NCI-H146 treated with DMSO at 0.1 percent for 48 hours (cell line): ENCODE results near the gene LBR.
A peak's percentile ranks its signal among the peaks of the same experiment; 100 is the strongest.

Experiments used
- DNase-seq: peaks from one replicate; lab custom pipeline; 2025; ENCODE audit not compliant: unreplicated experiment; lab: John Stamatoyannopoulos, UW

LBR gene

GRCh38 chr1:225464851-225465792 is 37.3 kb upstream of the LBR start:
- DNase-seq, result peak; percentile 54

- DNase-seq, result peak; percentile 83
These were observed 35.1 kb upstream of the LBR start for GRCh38 chr1:225462714-225463574.

- no peak for DNase-seq
These were observed 34.5 kb upstream of the LBR start for GRCh38 chr1:225462429-225462713.

- DNase-seq, result no peak
These were observed 33.9 kb upstream of the LBR start for GRCh38 chr1:225461533-225462428.

- DNase-seq, result no peak
These were observed 33.1 kb upstream of the LBR start for GRCh38 chr1:225460737-225461532.

- no peak for DNase-seq
These were observed 32.3 kb upstream of the LBR start for GRCh38 chr1:225460021-225460736.

- no peak for DNase-seq
These were observed 30.4 kb upstream of the LBR start for GRCh38 chr1:225458222-225458631.

- no peak for DNase-seq
These were observed 26.9 kb upstream of the LBR start for GRCh38 chr1:225454733-225455132.

GRCh38 chr1:225453797-225454648 is 26.2 kb upstream of the LBR start:
- peak; percentile 26 for DNase-seq

GRCh38 chr1:225451840-225452515 is 24.1 kb upstream of the LBR start:
- no peak for DNase-seq

GRCh38 chr1:225451340-225451739 is 23.5 kb upstream of the LBR start:
- no peak for DNase-seq

- DNase-seq, result no peak
These were observed 22.8 kb upstream of the LBR start for GRCh38 chr1:225450491-225451191.

GRCh38 chr1:225449774-225450173 is 21.9 kb upstream of the LBR start:
- no peak for DNase-seq

- DNase-seq, result no peak
These were observed 21.4 kb upstream of the LBR start for GRCh38 chr1:225449261-225449660.

- DNase-seq, result no peak
These were observed 20.4 kb upstream of the LBR start for GRCh38 chr1:225448146-225448805.

- DNase-seq, result no peak
These were observed 19.8 kb upstream of the LBR start for GRCh38 chr1:225447650-225448089.
